M059J (cell line): ENCODE data around the gene TMEM37. TPM values are rescaled to one million over a fixed set of nuclear protein-coding genes. Genes with fewer than 3 reads are reported as not detected.

Experiments
- DNase-seq: peaks from one replicate; pipeline ENCODE4 v3.0.0-alpha.2; 2012; ENCODE audit warnings: low read depth
- total RNA-seq: library from RNA; depleted of rRNA; stranded (reverse); fragments of >200 nt; shearing (Covaris generic); gene quantifications from 2 replicates; pipeline ENCODE4 v1.2.3, GENCODE V29; 2014

The TMEM37 gene
- total RNA-seq, 1 experiment from 2014 or later, result not detected

GRCh38 chr2:119455066-119455718, 23.5 kb downstream of the TMEM37 start:
- DNase-seq, result no peak

- DNase-seq, result no peak
Measured at GRCh38 chr2:119460076-119460475, 28.4 kb downstream of the TMEM37 start.

GRCh38 chr2:119461811-119462210, 30.2 kb downstream of the TMEM37 start:
- DNase-seq, result no peak

- DNase-seq, result no peak
Measured at GRCh38 chr2:119462574-119462973, 30.9 kb downstream of the TMEM37 start.

- peak; percentile 12 for DNase-seq
Measured at GRCh38 chr2:119463136-119463535, 31.5 kb downstream of the TMEM37 start.

- DNase-seq, result no peak
Measured at GRCh38 chr2:119463990-119464389, 32.3 kb downstream of the TMEM37 start.

- peak; percentile 9 for DNase-seq
Measured at GRCh38 chr2:119464981-119465380, 33.3 kb downstream of the TMEM37 start.

- DNase-seq, result no peak
Measured at GRCh38 chr2:119465687-119466086, 34.0 kb downstream of the TMEM37 start.

- no peak for DNase-seq
Measured at GRCh38 chr2:119466373-119466772, 34.7 kb downstream of the TMEM37 start.

GRCh38 chr2:119468154-119468955, 36.7 kb downstream of the TMEM37 start:
- no peak for DNase-seq

GRCh38 chr2:119469131-119469530, 37.5 kb downstream of the TMEM37 start:
- no peak for DNase-seq

GRCh38 chr2:119469661-119470297, 38.1 kb downstream of the TMEM37 start:
- DNase-seq, result no peak

- no peak for DNase-seq
Measured at GRCh38 chr2:119472749-119473148, 41.1 kb downstream of the TMEM37 start.

GRCh38 chr2:119473621-119474370, 42.1 kb downstream of the TMEM37 start:
- DNase-seq, result no peak

GRCh38 chr2:119474371-119475224, 42.9 kb downstream of the TMEM37 start:
- no peak for DNase-seq

- DNase-seq, result no peak
Measured at GRCh38 chr2:119475225-119475856, 43.7 kb downstream of the TMEM37 start.

- no peak for DNase-seq
Measured at GRCh38 chr2:119475857-119476244, 44.2 kb downstream of the TMEM37 start.

GRCh38 chr2:119476301-119477112, 44.9 kb downstream of the TMEM37 start:
- DNase-seq, result peak; percentile 54

GRCh38 chr2:119477113-119477505, 45.5 kb downstream of the TMEM37 start:
- DNase-seq, result no peak
